K562 (cell line): ENCODE results near the gene AGFG1.

ENCODE experiments used
- CBX3 ChIP-seq, 2 experiments: IDR thresholded peaks; 1 replicate in 1 of 2; 2 replicates in 1 of 2; pipeline ENCODE4 v1.6.1; 2012; ENCODE audit warnings: inconsistent platforms in 2 of 2, low read length in 2 of 2, borderline replicate concordance in 1 of 2, control low read depth in 1 of 2
- CTCF ChIP-seq, 3 experiments: IDR thresholded peaks in 2 of 3; conservative IDR thresholded peaks in 1 of 3; 2 replicates each; pipeline ENCODE4 v1.5.1; 2011 to 2012; ENCODE audit warnings: low read length in 3 of 3, mild to moderate bottlenecking in 3 of 3, control low read depth in 2 of 3, improper control_type of control experiment in 1 of 3, inconsistent platforms in 1 of 3, low read depth in 1 of 3, mixed read lengths in 1 of 3, moderate library complexity in 1 of 3; ENCODE audit not compliant: insufficient read depth in 2 of 3
- E2F1 ChIP-seq: sonication (generic); formaldehyde crosslinking; IDR thresholded peaks from 2 replicates; pipeline ENCODE4 v1.8.1; 2023; ENCODE audit warnings: mild to moderate bottlenecking, missing genetic modification reagents, moderate library complexity
- E2F5 ChIP-seq: sonication (generic); formaldehyde crosslinking; IDR thresholded peaks from 2 replicates; pipeline ENCODE4 v1.8.0; 2022; ENCODE audit warnings: mild to moderate bottlenecking, missing genetic modification reagents
- ESRRB ChIP-seq: fragments of 250-450 bp; sonication (Bioruptor Pico); IDR thresholded peaks from 2 replicates; pipeline ENCODE4 v1.5.0; 2020; ENCODE audit warnings: mild to moderate bottlenecking, moderate library complexity, borderline replicate concordance
- FOS ChIP-seq: IDR thresholded peaks from 3 replicates; pipeline ENCODE4 v1.6.1; 2011; ENCODE audit not compliant: insufficient read length; ENCODE audit errors: extremely low read depth
- HMG20A ChIP-seq: fragments of 450-650 bp; formaldehyde crosslinking; conservative IDR thresholded peaks from 2 replicates; pipeline ENCODE4 v1.4.0; 2020; ENCODE audit warnings: mild to moderate bottlenecking, mixed read lengths
- HNRNPUL1 ChIP-seq: fragments of 200-400 bp; formaldehyde crosslinking; IDR thresholded peaks from 2 replicates; pipeline ENCODE4 v1.6.1; 2017; ENCODE audit warnings: low read length
- POLR2AphosphoS5 ChIP-seq: IDR thresholded peaks from 2 replicates; pipeline ENCODE4 v1.6.1; 2011; ENCODE audit warnings: mild to moderate bottlenecking, low read depth, low read length, moderate library complexity; ENCODE audit not compliant: control insufficient read depth, insufficient read depth
- SIN3A ChIP-seq, 2 experiments: fragments of 150-350 bp in 1 of 2; IDR thresholded peaks; 2 replicates each; pipeline ENCODE4 v1.6.1; 2011 to 2016; ENCODE audit warnings: borderline replicate concordance in 2 of 2, low read depth in 2 of 2, low read length in 2 of 2, mild to moderate bottlenecking in 2 of 2, moderate library complexity in 2 of 2; ENCODE audit not compliant: control insufficient read depth in 1 of 2
- TAF1 ChIP-seq: IDR thresholded peaks from 2 replicates; pipeline ENCODE4 v1.6.1; 2011; ENCODE audit warnings: mild to moderate bottlenecking, low read length, moderate library complexity; ENCODE audit not compliant: insufficient read depth, control insufficient read depth, severe bottlenecking; ENCODE audit errors: extremely low read depth
- ZBTB34 ChIP-seq: fragments of 250-450 bp; sonication (Bioruptor Pico); IDR thresholded peaks from 2 replicates; pipeline ENCODE4 v1.8.0; 2021; ENCODE audit warnings: mild to moderate bottlenecking, moderate library complexity
- ZFP91 ChIP-seq: sonication (generic); formaldehyde crosslinking; IDR thresholded peaks from 2 replicates; pipeline ENCODE4 v1.8.0; 2022; ENCODE audit warnings: mild to moderate bottlenecking, missing genetic modification reagents
- ZFX ChIP-seq: sonication (generic); formaldehyde crosslinking; IDR thresholded peaks from 2 replicates; pipeline ENCODE4 v1.8.0; 2022; ENCODE audit warnings: mild to moderate bottlenecking, missing genetic modification reagents, moderate library complexity

GRCh38 chr2:227510620-227510958 is 38.6 kb downstream of the AGFG1 start:
- no peak for TF ChIP-seq SIN3A (IDR thresholded peaks at IDR 0.05; ENCODE audit: borderline replicate concordance in 2 of 2, control insufficient read depth in 1 of 2, low read depth in 2 of 2, low read length in 2 of 2)
- TF ChIP-seq POLR2AphosphoS5 = no peak
- TF ChIP-seq CTCF (IDR thresholded peaks at IDR 0.05 in 2 of 3, conservative IDR thresholded peaks at IDR 0.05 in 1 of 3; ENCODE audit: insufficient read depth in 2 of 3, low read depth in 1 of 3, low read length in 3 of 3) = no peak
- no peak for TF ChIP-seq TAF1
- no peak for TF ChIP-seq ESRRB
- TF ChIP-seq E2F1 (CRISPR knock-in tag) = no peak
- TF ChIP-seq HNRNPUL1 = no peak
- TF ChIP-seq E2F5 (CRISPR knock-in tag) = no peak
- TF ChIP-seq ZFX = no peak
- TF ChIP-seq HMG20A = no peak
- TF ChIP-seq ZFP91 (CRISPR knock-in tag) = no peak
- no peak for TF ChIP-seq FOS
- no peak for TF ChIP-seq CBX3 (IDR thresholded peaks at IDR 0.05; ENCODE audit: borderline replicate concordance in 1 of 2, low read length in 2 of 2)
- no peak for TF ChIP-seq ZBTB34
